ENCODE measurements around the gene PTPRK. TPM values are rescaled to one million over a fixed set of nuclear protein-coding genes. Genes with fewer than 3 reads are reported as not detected.

PTPRK gene
- total RNA-seq, 2 donors from 2014 or later, result 29.6 to 30.2 TPM

- ATAC-seq, result no peak
- no peak for DNase-seq
- intact Hi-C loops (cut with DNase I), result no loop called here
Measured at GRCh38 chr6:128280960-128281359, 239.4 kb downstream of the PTPRK start.

DNA sequence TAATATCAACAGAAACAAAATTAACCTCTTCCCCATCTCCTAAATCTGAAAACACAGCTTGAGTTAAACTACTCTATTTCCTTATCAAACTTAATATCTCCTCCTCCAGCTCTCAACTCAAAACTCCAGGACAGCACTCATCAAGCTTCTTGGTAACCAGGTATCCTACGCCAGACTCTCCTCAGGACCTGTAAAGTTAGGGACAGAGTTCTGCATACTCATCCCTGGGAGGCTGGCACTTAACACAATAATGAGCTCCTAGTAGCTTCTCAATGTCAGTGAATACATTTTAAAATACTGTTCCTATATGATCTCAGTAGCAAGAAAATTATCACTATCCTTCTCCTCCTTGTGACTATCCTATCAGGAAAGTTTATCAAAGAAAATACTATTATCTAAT is 240.3 kb downstream of the PTPRK start:
- ATAC-seq (no peak), DNase-seq (no peak)
- intact Hi-C loops (cut with DNase I), result no loop called here

DNA sequence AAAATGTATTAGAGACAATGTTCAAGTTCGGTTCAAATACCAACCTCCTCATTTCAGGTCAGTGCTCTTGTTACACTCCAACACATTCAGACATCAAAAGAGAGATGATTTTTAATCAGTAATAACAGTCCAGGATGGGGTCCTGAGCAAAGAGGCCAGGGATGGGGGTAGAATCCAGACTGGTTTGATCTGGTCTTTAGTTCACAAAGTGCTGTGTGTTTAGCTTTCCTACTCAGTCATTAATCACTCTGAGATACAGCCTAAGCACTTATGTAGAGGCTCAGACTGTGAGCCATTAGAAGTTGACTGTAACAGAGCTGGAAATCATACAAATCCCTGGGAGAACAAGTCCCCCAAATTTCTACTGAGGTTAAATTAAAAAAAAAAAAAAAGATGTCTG is 241.6 kb downstream of the PTPRK start:
- intact Hi-C loops (cut with DNase I), result no loop called here
- ATAC-seq (no peak), DNase-seq (no peak)

- ATAC-seq (no peak), DNase-seq (no peak)
- intact Hi-C loops (cut with DNase I), result no loop called here
Measured at GRCh38 chr6:128277379-128277778, 243.0 kb downstream of the PTPRK start.

DNA sequence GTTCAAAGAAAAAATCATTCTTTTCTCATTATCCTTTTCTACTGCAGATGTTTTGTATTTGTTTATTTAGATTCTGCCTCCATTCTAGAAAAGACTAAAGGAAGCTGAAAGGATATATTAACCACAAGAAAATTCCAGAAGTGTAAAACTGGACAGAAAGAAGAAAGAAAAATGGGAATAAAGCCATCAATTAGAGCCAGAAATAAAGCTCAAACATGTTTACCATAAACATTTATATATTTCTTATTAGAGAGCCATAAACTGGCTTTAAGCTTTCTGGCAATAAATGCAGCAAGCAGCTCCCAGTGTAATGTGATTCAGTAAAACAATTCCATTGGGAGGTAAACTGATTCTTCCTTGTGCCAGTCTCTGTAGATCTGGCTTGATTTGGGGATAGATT is 244.1 kb downstream of the PTPRK start:
- intact Hi-C loops (cut with DNase I), result no loop called here
- DNase-seq, result no peak
- no peak for ATAC-seq

GRCh38 chr6:128275681-128276080 is 244.7 kb downstream of the PTPRK start:
- ATAC-seq (no peak), DNase-seq (no peak)
- intact Hi-C loops (cut with DNase I), result no loop called here

GRCh38 chr6:128275030-128275429 is 245.4 kb downstream of the PTPRK start:
- DNase-seq (no peak), ATAC-seq (no peak)
- intact Hi-C loops (cut with DNase I), result no loop called here

DNA sequence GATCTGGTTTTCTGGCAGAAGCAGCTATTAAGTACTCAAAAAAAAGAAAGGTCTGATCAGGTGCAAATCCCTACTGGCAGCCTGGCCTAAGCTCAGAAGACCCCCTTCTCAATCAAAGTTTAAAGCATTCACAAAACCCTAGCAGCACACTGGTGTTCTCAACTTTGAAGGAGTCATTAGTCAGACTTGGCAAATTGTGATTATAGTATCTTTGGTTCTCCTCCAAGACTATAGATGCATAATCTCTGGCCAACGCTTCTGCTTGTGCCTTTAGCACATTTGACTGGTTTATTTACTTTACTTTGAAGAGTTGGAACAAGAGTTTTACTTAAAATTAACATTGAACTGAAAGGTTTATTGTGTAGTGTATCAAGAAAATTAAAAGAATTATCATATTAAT is 248.9 kb downstream of the PTPRK start:
- ATAC-seq, result peak in 1 of 2 donors; percentile 60
- intact Hi-C loops (cut with DNase I), result no loop called here
- no peak for DNase-seq

DNA sequence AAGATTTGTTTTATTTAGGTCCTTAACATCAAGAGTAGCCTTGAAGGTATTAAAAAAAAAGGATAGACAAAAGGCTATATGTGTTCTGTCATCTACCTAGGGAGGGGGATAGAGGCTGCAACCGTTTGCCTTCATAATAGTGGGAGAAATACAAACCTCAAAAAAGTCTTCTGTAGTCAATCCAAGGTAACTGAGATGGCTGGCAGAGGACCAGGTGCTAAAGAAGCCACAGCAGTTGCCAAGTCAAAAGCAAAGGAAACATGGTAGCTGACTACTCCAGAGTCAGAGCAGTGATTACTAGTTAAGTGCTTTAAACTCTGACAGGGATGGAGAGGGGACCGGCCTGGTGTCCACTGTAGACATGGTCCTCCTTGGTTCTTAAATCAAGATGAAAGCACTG is 249.4 kb downstream of the PTPRK start:
- DNase-seq (no peak), ATAC-seq (peak in 1 of 2 donors; percentile 36)
- intact Hi-C loops (cut with DNase I), result no loop called here

GRCh38 chr6:128266946-128267345 is 253.5 kb downstream of the PTPRK start:
- ATAC-seq (no peak), DNase-seq (no peak)
- intact Hi-C loops (cut with DNase I), result no loop called here

- DNase-seq, result no peak
- ATAC-seq, result no peak
- intact Hi-C loops (cut with DNase I), result no loop called here
Measured at GRCh38 chr6:128265706-128266105, 254.7 kb downstream of the PTPRK start.

DNA sequence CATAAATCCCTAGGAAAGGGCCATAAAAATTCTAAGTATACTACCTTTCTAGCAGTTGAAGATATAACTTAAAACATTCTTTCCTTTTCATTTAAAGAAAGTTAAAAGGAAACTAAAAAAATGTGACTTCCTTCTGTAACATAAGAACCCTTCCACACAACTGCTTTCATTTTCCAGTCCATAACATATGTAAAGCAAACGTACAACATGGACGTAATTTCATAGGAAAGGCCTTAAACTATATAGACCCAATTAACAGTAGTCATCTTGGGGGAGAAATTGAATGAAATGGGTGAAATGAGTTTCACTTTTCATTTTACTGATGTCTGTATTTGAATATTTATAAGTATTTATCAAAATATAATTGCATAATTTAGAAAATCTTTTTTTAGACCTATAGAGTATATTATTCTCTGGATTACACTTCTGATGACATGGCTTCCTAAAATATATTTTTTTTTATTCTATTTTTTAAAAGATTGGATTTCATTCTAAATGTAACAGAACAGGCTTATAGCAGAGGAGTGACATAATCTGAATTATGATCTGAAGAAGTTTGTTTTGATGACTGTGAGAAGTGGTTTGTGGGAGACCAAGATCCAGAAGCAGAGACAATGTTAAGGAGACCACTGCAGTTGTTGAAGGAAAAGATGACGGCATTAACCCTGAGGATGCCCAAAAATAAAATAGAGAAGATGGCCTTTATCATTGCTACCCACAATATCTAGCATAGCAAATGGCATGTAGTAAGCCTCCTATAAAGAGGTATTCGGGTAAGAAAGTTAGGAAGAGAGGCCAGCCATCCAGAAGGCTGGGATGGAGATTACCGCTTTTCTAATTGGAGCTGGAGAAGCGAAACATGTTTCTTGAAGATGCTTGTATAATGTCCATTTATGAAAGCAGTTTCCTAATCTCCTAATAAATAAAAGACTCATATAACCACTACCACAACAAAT is 260.4 kb downstream of the PTPRK start:
- intact Hi-C loops (cut with DNase I), result no loop called here
- DNase-seq (no peak), ATAC-seq (no peak)

DNA sequence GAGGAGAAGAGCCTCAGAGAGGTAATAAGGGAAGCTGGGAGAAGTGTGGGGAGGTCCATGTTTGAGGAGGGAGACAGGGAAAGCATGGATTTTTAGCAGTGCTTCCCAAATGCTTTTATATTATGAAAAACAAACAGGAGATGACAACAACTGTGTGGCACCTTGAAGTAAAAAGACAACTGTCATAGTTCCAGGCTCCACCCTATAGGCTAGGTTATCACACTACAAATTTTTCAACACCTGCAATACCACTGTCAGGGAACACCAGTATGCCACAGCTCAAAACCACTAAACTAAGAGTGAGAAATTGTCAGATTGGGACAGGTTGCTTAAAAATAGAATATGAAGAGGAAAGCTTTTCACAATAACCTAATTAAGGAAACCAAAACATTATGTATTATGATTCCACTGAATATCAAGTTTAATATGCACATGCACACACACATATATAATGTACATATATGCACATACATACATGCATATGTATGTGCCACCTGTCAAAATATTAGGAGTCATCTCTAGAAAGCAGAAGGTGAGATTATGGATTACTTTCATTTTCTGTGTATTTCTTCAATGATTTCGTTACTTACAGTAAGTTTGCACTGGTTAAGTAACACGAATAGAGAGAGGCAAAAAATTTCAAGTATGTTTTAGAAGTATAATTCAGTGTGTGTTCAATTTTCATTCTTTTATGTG is 261.2 kb downstream of the PTPRK start:
- intact Hi-C loops (cut with DNase I), result no loop called here
- no peak for ATAC-seq
- no peak for DNase-seq

- intact Hi-C loops (cut with DNase I), result no loop called here
- ATAC-seq, result no peak
- no peak for DNase-seq
Measured at GRCh38 chr6:128256095-128256494, 264.3 kb downstream of the PTPRK start.

GRCh38 chr6:128252341-128253176 is 267.8 kb downstream of the PTPRK start:
- intact Hi-C loops (cut with DNase I), result no loop called here
- DNase-seq (no peak), ATAC-seq (no peak)

GRCh38 chr6:128251445-128252340 is 268.7 kb downstream of the PTPRK start:
- ATAC-seq (no peak), DNase-seq (no peak)
- intact Hi-C loops (cut with DNase I), result no loop called here

DNA sequence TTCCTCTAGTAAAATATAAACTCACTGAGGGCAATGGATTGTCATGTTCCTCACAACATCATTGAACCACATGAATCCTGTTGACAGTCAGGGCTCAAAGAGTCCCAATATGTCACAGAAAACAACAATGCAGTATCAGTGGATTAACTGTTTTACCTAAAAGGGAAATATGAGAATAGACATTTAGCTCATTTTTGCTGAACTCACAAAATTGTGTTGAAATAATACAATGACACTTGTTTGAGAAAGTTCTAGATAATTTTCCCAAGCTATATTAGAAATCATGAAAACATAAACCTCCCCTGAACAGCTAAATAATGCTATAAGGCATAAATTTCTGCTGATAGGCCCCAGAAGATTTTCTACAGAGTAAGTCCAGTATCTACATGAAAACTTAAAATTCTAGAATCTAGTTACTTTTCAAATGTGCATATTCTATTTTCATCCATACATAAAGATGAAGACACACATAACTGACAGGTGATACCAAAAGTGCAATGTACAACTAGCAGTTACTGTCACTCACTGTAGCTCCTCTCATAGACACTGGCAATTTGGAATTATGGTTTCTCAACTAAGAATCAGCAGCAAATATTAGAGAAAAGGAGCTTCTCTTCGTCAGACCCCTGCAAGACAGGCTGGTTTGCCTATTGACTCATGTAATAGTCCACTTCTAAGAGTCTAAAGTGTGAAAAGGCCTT is 269.9 kb downstream of the PTPRK start:
- ATAC-seq, result no peak
- no peak for DNase-seq
- intact Hi-C loops (cut with DNase I), result no loop called here

DNA sequence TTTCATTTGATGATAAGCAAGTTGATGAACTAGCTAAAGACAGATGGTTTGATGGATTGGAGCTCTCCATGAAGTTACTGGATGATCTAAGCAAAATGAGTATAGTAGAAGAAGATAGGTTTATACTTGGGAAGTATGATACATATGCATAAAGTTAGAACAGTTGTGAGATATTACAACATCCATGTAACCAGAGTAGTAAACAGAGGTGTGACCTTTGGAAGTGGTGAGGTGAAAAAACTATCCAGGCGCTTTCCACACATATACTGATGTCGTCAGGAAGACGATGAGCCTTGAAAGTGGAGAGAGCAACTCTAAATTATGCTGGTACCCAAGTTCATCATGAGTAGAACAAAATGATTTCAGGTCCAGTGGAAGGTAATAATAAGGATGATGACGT is 271.0 kb downstream of the PTPRK start:
- DNase-seq (no peak), ATAC-seq (no peak)
- intact Hi-C loops (cut with DNase I), result no loop called here

All from left cardiac atrium (tissue), 4 donors.